A549 (cell line): ENCODE measurements around the gene GPLD1. TPM values are rescaled to one million over a fixed set of nuclear protein-coding genes. Genes with fewer than 3 reads are reported as not detected.

Source experiments
- ATAC-seq, 2 experiments: fragments of 200-7000 bp in 1 of 2; fragments of >200 bp in 1 of 2; cut with Nextera tagmentation in 1 of 2; cut with Tn5 transposase in 1 of 2; 3 replicates each; pipeline versions ENCODE4 v1.8.0 to v1.9.1; 2018 to 2020; ENCODE audit warnings: mild to moderate bottlenecking in 1 of 2, moderate library complexity in 1 of 2
- CTCF ChIA-PET: fragments of 300-600 bp; sonication (Branson Sonifier 250); formaldehyde crosslinking; extraction: SDS; loops from one replicate; lab custom pipeline; 2021; ENCODE audit warnings: antibody characterized with exemption, inconsistent platforms; lab: Yijun Ruan, JAX
- POLR2A ChIA-PET: fragments of 350-600 bp; formaldehyde crosslinking; extraction: SDS; loops from one replicate; lab custom pipeline; 2021; ENCODE audit warnings: antibody characterized with exemption, inconsistent platforms; lab: Yijun Ruan, JAX
- DNase-seq, 2 experiments: peaks; one replicate each; pipeline versions ENCODE4 v3.0.0 to v3.0.0-alpha.2; 2011 to 2016; ENCODE audit warnings: low read depth in 1 of 2, low spot score in 1 of 2
- FAIRE-seq: peaks from 2 replicates; lab custom pipeline; 2011; peaks lifted over from hg19 to GRCh38; lab: Jason Lieb, UNC
- H3K27ac ChIP-seq, 2 experiments: fragments of >200 bp; sonication (Bioruptor Twin); formaldehyde crosslinking; 3 replicates each; pipeline ENCODE4 v1.5.1; 2016 to 2017
- H3K4me1 ChIP-seq: fragments of >200 bp; sonication (Bioruptor Twin); formaldehyde crosslinking; 3 replicates; pipeline ENCODE4 v1.6.1; 2016
- H3K4me2 ChIP-seq: fragments of >200 bp; sonication (Bioruptor Twin); formaldehyde crosslinking; 3 replicates; pipeline ENCODE4 v1.6.1; 2016
- H3K4me3 ChIP-seq: fragments of >200 bp; sonication (Bioruptor Twin); formaldehyde crosslinking; 3 replicates; pipeline ENCODE4 v1.5.1; 2016
- H3K9me3 ChIP-seq: fragments of >200 bp; sonication (Bioruptor Twin); formaldehyde crosslinking; 3 replicates; pipeline ENCODE4 v1.6.1; 2016
- CEBPB ChIP-seq, 2 experiments: fragments of >200 bp in 1 of 2; sonication (Bioruptor Twin) in 1 of 2; formaldehyde crosslinking in 1 of 2; IDR thresholded peaks; 2 replicates each; pipeline ENCODE4 v1.6.1; 2012 to 2016
- CHD2 ChIP-seq: fragments of 150-350 bp; IDR thresholded peaks from 2 replicates; pipeline ENCODE4 v1.6.1; 2014; ENCODE audit warnings: low read length; ENCODE audit not compliant: partially characterized antibody
- E2F6 ChIP-seq: IDR thresholded peaks from 2 replicates; pipeline ENCODE4 v1.6.1; 2012; ENCODE audit warnings: low read depth, borderline replicate concordance
- EHF ChIP-seq: fragments of 250-450 bp; sonication (Bioruptor Pico); IDR thresholded peaks from 2 replicates; pipeline ENCODE4 v1.5.0; 2020; ENCODE audit warnings: mild to moderate bottlenecking
- ELK1 ChIP-seq: fragments of 150-350 bp; IDR thresholded peaks from 2 replicates; pipeline ENCODE4 v1.6.1; 2014; ENCODE audit warnings: low read depth, mild to moderate bottlenecking, low read length
- FOSB ChIP-seq: fragments of 250-450 bp; sonication (Bioruptor Pico); IDR thresholded peaks from 2 replicates; pipeline ENCODE4 v1.5.0; 2020; ENCODE audit warnings: mild to moderate bottlenecking, moderate library complexity
- FOSL2 ChIP-seq, 2 experiments: fragments of 450-650 bp in 1 of 2; fragments of >200 bp in 1 of 2; sonication (Bioruptor Twin) in 1 of 2; formaldehyde crosslinking; IDR thresholded peaks; 2 replicates each; pipeline versions ENCODE4 v1.5.0 to v1.6.1; 2016 to 2020; ENCODE audit warnings: mild to moderate bottlenecking in 1 of 2, moderate library complexity in 1 of 2
- HDAC2 ChIP-seq: fragments of 200-600 bp; sonication (generic); IDR thresholded peaks from 2 replicates; pipeline ENCODE4 v1.6.1; 2016
- HMGXB4 ChIP-seq: fragments of 250-450 bp; sonication (Bioruptor Pico); IDR thresholded peaks from 2 replicates; pipeline ENCODE4 v1.5.0; 2021; ENCODE audit warnings: mild to moderate bottlenecking, moderate library complexity, borderline replicate concordance
- HOXA7 ChIP-seq: fragments of 250-450 bp; sonication (Bioruptor Pico); IDR thresholded peaks from 2 replicates; pipeline ENCODE4 v1.5.0; 2020; ENCODE audit warnings: mild to moderate bottlenecking, moderate library complexity
- HOXB5 ChIP-seq: fragments of 250-450 bp; sonication (Bioruptor Pico); IDR thresholded peaks from 2 replicates; pipeline ENCODE4 v1.5.0; 2020; ENCODE audit warnings: mild to moderate bottlenecking, moderate library complexity
- JUNB ChIP-seq: fragments of >200 bp; sonication (Bioruptor Twin); formaldehyde crosslinking; IDR thresholded peaks from 2 replicates; pipeline ENCODE4 v1.6.1; 2016
- KDM1A ChIP-seq: fragments of 200-600 bp; sonication (generic); IDR thresholded peaks from 2 replicates; pipeline ENCODE4 v1.6.1; 2016; ENCODE audit warnings: low read depth, mild to moderate bottlenecking
- KDM5A ChIP-seq: fragments of 200-600 bp; sonication (generic); IDR thresholded peaks from 2 replicates; pipeline ENCODE4 v1.6.1; 2016; ENCODE audit warnings: antibody characterized with exemption, mild to moderate bottlenecking
- MAFK ChIP-seq: fragments of 450-650 bp; IDR thresholded peaks from 2 replicates; pipeline ENCODE4 v1.6.1; 2014; ENCODE audit not compliant: partially characterized antibody
- MAZ ChIP-seq: fragments of 150-350 bp; IDR thresholded peaks from 2 replicates; pipeline ENCODE4 v1.6.1; 2014; ENCODE audit warnings: antibody characterized with exemption, low read depth, low read length, borderline replicate concordance
- MYC ChIP-seq: IDR thresholded peaks from 2 replicates; pipeline ENCODE4 v1.6.1; 2012; ENCODE audit warnings: mild to moderate bottlenecking, inconsistent platforms, low read length, improper control_type of control experiment, borderline replicate concordance
- NFE2L2 ChIP-seq: fragments of 150-350 bp; conservative IDR thresholded peaks from 2 replicates; pipeline ENCODE4 v1.6.1; 2014; ENCODE audit warnings: low read length
- NPAS2 ChIP-seq: fragments of 250-450 bp; sonication (Bioruptor Pico); IDR thresholded peaks from 2 replicates; pipeline ENCODE4 v1.8.0; 2022; ENCODE audit warnings: mild to moderate bottlenecking, moderate library complexity, borderline replicate concordance
- NR3C1 ChIP-seq: fragments of >200 bp; sonication (Bioruptor Twin); formaldehyde crosslinking; IDR thresholded peaks from 3 replicates; pipeline ENCODE4 v1.6.1; 2017
- PBX3 ChIP-seq: IDR thresholded peaks from 2 replicates; pipeline ENCODE4 v1.6.1; 2012
- PHF8 ChIP-seq: fragments of 200-600 bp; sonication (generic); IDR thresholded peaks from 2 replicates; pipeline ENCODE4 v1.6.1; 2016; ENCODE audit warnings: low read depth, mild to moderate bottlenecking, antibody characterized with exemption, moderate library complexity, borderline replicate concordance
- RFX5 ChIP-seq: fragments of 450-650 bp; IDR thresholded peaks from 2 replicates; pipeline ENCODE4 v1.7.1; 2014; ENCODE audit warnings: antibody characterized with exemption, mild to moderate bottlenecking, moderate library complexity
- RNF2 ChIP-seq: fragments of 200-600 bp; sonication (generic); IDR thresholded peaks from 2 replicates; pipeline ENCODE4 v1.6.1; 2016; ENCODE audit warnings: low read depth, mild to moderate bottlenecking, antibody characterized with exemption, moderate library complexity, borderline replicate concordance
- TFCP2L1 ChIP-seq: fragments of 250-450 bp; sonication (Bioruptor Pico); IDR thresholded peaks from 2 replicates; pipeline ENCODE4 v1.5.0; 2021; ENCODE audit warnings: mild to moderate bottlenecking
- ZNF302 ChIP-seq: fragments of 250-450 bp; sonication (Bioruptor Pico); IDR thresholded peaks from 2 replicates; pipeline ENCODE4 v1.9.0; 2021; ENCODE audit warnings: inconsistent platforms, mild to moderate bottlenecking, moderate library complexity
- WGBS: methylation state at CpG from one replicate; pipeline ENCODE4 v1.1.6; 2017; ENCODE audit errors: missing lambda C conversion rate; 5-methylcytosine and 5-hydroxymethylcytosine counted together
- polyA plus RNA-seq, 4 experiments: library from polyadenylated mRNA; depleted of rRNA in 3 of 4; stranded (reverse); fragments of >200 nt; fragmentation: RNase III in 1 of 4; extraction: RNeasy Plus Mini Kit Qiagen cat#74134 plus additional on column Dnase treatment in 1 of 4; gene quantifications; 2 replicates in 3 of 4; 3 replicates in 1 of 4; pipeline ENCODE4 v1.2.3, GENCODE V29; 2011 to 2017

The GPLD1 gene
- polyA plus RNA-seq, 2 of the 4 experiments (the other 2 are of a cell fraction), result 1.3 to 2.6 TPM

GRCh38 chr6:24428615-24429014, 60.8 kb downstream of the GPLD1 start:
- H3K4me2 ChIP-seq, result peak overlapping the region; percentile 56
- TF ChIP-seq CHD2, result no peak
- peak; percentile 24 for TF ChIP-seq MAFK
- ChIA-PET CTCF (no interaction called here), POLR2A (no interaction called here)
- peak in 1 of 2 experiments; percentile 38 for DNase-seq
- WGBS, result 69% methylated on average over 2 of the region's 2 CpGs
- H3K4me3 ChIP-seq, result no peak overlapping the region
- H3K9me3 ChIP-seq, result no peaks in the 10 kb centered on the region
- no peak for FAIRE-seq
- peaks cover 22% of the 10 kb centered on the region for H3K4me1 ChIP-seq
- peak; percentile 66 to 81 for ATAC-seq
- peak overlapping the region; percentile 37 to 68; a peak in 5 of 6 replicates for H3K27ac ChIP-seq

GRCh38 chr6:24426729-24427446, 62.5 kb downstream of the GPLD1 start:
- Histone ChIP-seq H3K4me1 (peaks cover 22% of the 10 kb centered on the region), H3K27ac (no peak overlapping the region), H3K9me3 (no peaks in the 10 kb centered on the region), H3K4me2 (no peak overlapping the region), H3K4me3 (no peak overlapping the region)
- WGBS, result 84% methylated on average over 10 of the region's 10 CpGs
- no peak for ATAC-seq
- TF ChIP-seq HMGXB4 (no peak), ELK1 (no peak), HDAC2 (no peak), KDM1A (no peak), RNF2 (no peak), PHF8 (no peak), EHF (CRISPR knock-in tag) (no peak), JUNB (no peak), ZNF302 (CRISPR knock-in tag) (no peak), FOSL2 (IDR thresholded peaks at IDR 0.05) (no peak), FOSL2 (CRISPR knock-in tag; IDR thresholded peaks at IDR 0.05) (no peak), KDM5A (no peak), MYC (no peak), NFE2L2 (no peak), TFCP2L1 (CRISPR knock-in tag) (no peak), CEBPB (IDR thresholded peaks at IDR 0.05) (no peak), E2F6 (no peak), NPAS2 (CRISPR knock-in tag) (no peak), MAZ (no peak), MAFK (no peak)
- DNase-seq, result no peak
- no peak for FAIRE-seq
- POLR2A ChIA-PET, result no interaction called here
- CTCF ChIA-PET, result no interaction called here

- TF ChIP-seq HOXA7 (CRISPR knock-in tag) (no peak), HOXB5 (CRISPR knock-in tag) (no peak), EHF (CRISPR knock-in tag) (no peak), RFX5 (no peak), CEBPB (IDR thresholded peaks at IDR 0.05) (no peak), NR3C1 (no peak), PBX3 (no peak), FOSB (no peak), ELK1 (no peak), NFE2L2 (no peak)
- no peak for ATAC-seq
- POLR2A ChIA-PET, result no interaction called here
- no peak overlapping the region for H3K4me3 ChIP-seq
- H3K4me2 ChIP-seq, result no peak overlapping the region
- peaks cover 22% of the 10 kb centered on the region for H3K4me1 ChIP-seq
- H3K9me3 ChIP-seq, result no peaks in the 10 kb centered on the region
- H3K27ac ChIP-seq, result no peak overlapping the region
- CTCF ChIA-PET, result no interaction called here
- no peak for FAIRE-seq
- WGBS, result 76% methylated on average over 2 of the region's 2 CpGs
- peak in 1 of 2 experiments; percentile 7 for DNase-seq
Observed at GRCh38 chr6:24425091-24425490, 64.3 kb downstream of the GPLD1 start.
